HCT116 (cell line): Measurements from ENCODE around the gene SERPINB12. TPM values are rescaled to one million over a fixed set of nuclear protein-coding genes. Genes with fewer than 3 reads are reported as not detected.

Experiments
- ATAC-seq: fragments of 200-7000 bp; cut with Tn5 transposase; 2 replicates; pipeline ENCODE4 v1.9.1; 2020; ENCODE audit warnings: mild to moderate bottlenecking, moderate library complexity
- BruUV-seq: library from RNA; stranded (reverse); fragments of 400-500 nt; replicated peaks from 2 replicates; lab custom pipeline; 2021; lab: Mats Ljungman, UMichigan
- CTCF ChIA-PET: fragments of 300-600 bp; sonication (Branson Sonifier 250); formaldehyde crosslinking; loops from one replicate; lab custom pipeline; 2021; ENCODE audit warnings: antibody characterized with exemption; lab: Charles Lee
- POLR2A ChIA-PET: fragments of 300-600, 350-600 bp; sonication (Branson Sonifier 250); formaldehyde crosslinking; loops from one replicate; lab custom pipeline; 2021; ENCODE audit warnings: antibody characterized with exemption; lab: Charles Lee
- RAD21 ChIA-PET, 2 experiments: fragments of 300-600 bp; sonication (Branson Sonifier 250); formaldehyde crosslinking; loops; one replicate each; lab custom pipeline; 2023; ENCODE audit warnings: low total read pairs in 2 of 2; ENCODE audit not compliant: uncharacterized antibody in 2 of 2, unreplicated experiment in 2 of 2, low non-redundant PET in 1 of 2; lab: Charles Lee
- DNase-seq: peaks from one replicate; pipeline ENCODE4 v3.0.0-alpha.2; 2010; ENCODE audit warnings: low read depth, low spot score
- H2AFZ ChIP-seq: fragments of 200-600 bp; shearing (Covaris generic), sonication (generic); 2 replicates; pipeline ENCODE4 v1.6.1; 2017; ENCODE audit warnings: low read depth, mixed run types, mixed read lengths, antibody characterized with exemption, low read length; ENCODE audit not compliant: poor library complexity, severe bottlenecking
- H3K27ac ChIP-seq: 2 replicates; pipeline ENCODE4 v1.5.1; 2012; ENCODE audit warnings: low read depth, low read length
- H3K27me3 ChIP-seq: fragments of 200-600 bp; sonication (generic); 2 replicates; pipeline ENCODE4 v1.6.1; 2016; ENCODE audit warnings: mixed run types, low read length, mixed read lengths; ENCODE audit not compliant: insufficient read depth
- H3K36me3 ChIP-seq, 2 experiments: fragments of 200-500 bp in 1 of 2; fragments of 200-600 bp in 1 of 2; sonication (Bioruptor generic) in 1 of 2; sonication (generic) in 1 of 2; 2 replicates each; pipeline versions ENCODE4 v1.5.1 to v1.6.1; 2014 to 2016; ENCODE audit warnings: low read length in 2 of 2, inconsistent platforms in 1 of 2, mixed read lengths in 1 of 2, mixed run types in 1 of 2; ENCODE audit not compliant: insufficient read depth in 2 of 2, control insufficient read depth in 1 of 2
- H3K4me1 ChIP-seq, 2 experiments: fragments of 200-600 bp in 1 of 2; sonication (generic) in 1 of 2; 2 replicates each; pipeline versions ENCODE4 v1.5.1 to v1.6.1; 2012 to 2017; ENCODE audit warnings: low read length in 2 of 2, inconsistent platforms in 1 of 2, mild to moderate bottlenecking in 1 of 2, mixed read lengths in 1 of 2, mixed run types in 1 of 2, moderate library complexity in 1 of 2; ENCODE audit not compliant: insufficient read depth in 2 of 2, control insufficient read depth in 1 of 2
- H3K4me2 ChIP-seq: fragments of 200-600 bp; sonication (generic); 2 replicates; pipeline ENCODE4 v1.6.1; 2017; ENCODE audit warnings: mixed run types, low read length, mixed read lengths
- H3K4me3 ChIP-seq, 2 experiments: fragments of 200-600 bp in 1 of 2; sonication (generic) in 1 of 2; replicated peaks in 1 of 2; 2 replicates each; pipeline ENCODE4 v1.5.1; 2011 to 2016; ENCODE audit warnings: low read length in 2 of 2, control low read depth in 1 of 2, low read depth in 1 of 2, mild to moderate bottlenecking in 1 of 2, mixed read lengths in 1 of 2, mixed run types in 1 of 2
- H3K79me2 ChIP-seq: fragments of 200-600 bp; sonication (generic); 2 replicates; pipeline ENCODE4 v1.6.1; 2017; ENCODE audit warnings: mild to moderate bottlenecking, mixed run types, low read length, moderate library complexity, mixed read lengths; ENCODE audit not compliant: insufficient read depth
- H3K9ac ChIP-seq: fragments of 200-600 bp; sonication (generic); 2 replicates; pipeline ENCODE4 v1.6.1; 2016; ENCODE audit warnings: low read length, mixed read lengths
- H3K9me2 ChIP-seq: fragments of 200-600 bp; sonication (generic), shearing (Covaris generic); 2 replicates; pipeline ENCODE4 v1.6.1; 2017; ENCODE audit warnings: mixed run types, mild to moderate bottlenecking, moderate library complexity; ENCODE audit not compliant: insufficient read depth
- H3K9me3 ChIP-seq, 2 experiments: fragments of 200-500 bp in 1 of 2; fragments of 200-600 bp in 1 of 2; sonication (Bioruptor generic) in 1 of 2; sonication (generic) in 1 of 2; 2 replicates each; pipeline ENCODE4 v1.6.1; 2014 to 2017; ENCODE audit warnings: low read length in 2 of 2, mixed read lengths in 2 of 2, inconsistent platforms in 1 of 2, low read depth in 1 of 2, mild to moderate bottlenecking in 1 of 2, mixed run types in 1 of 2, moderate library complexity in 1 of 2; ENCODE audit not compliant: control insufficient read depth in 1 of 2, insufficient read depth in 1 of 2
- H4K20me1 ChIP-seq: fragments of 200-600 bp; sonication (generic), shearing (Covaris generic); 2 replicates; pipeline ENCODE4 v1.6.1; 2017; ENCODE audit warnings: mixed run types, mild to moderate bottlenecking, moderate library complexity; ENCODE audit not compliant: insufficient read depth
- CBX3 ChIP-seq: IDR thresholded peaks from 2 replicates; pipeline ENCODE4 v1.6.1; 2012; ENCODE audit warnings: low read depth
- EZH2 ChIP-seq: fragments of 200-600 bp; sonication (generic); IDR thresholded peaks from 2 replicates; pipeline ENCODE4 v1.6.1; 2017; ENCODE audit warnings: antibody characterized with exemption, mixed run types
- EZH2phosphoT487 ChIP-seq: fragments of 200-600 bp; IDR thresholded peaks from 2 replicates; pipeline ENCODE4 v1.6.1; 2018; ENCODE audit warnings: antibody characterized with exemption, borderline replicate concordance
- POLR2A ChIP-seq: IDR thresholded peaks from 2 replicates; pipeline ENCODE4 v1.7.0; 2011; ENCODE audit warnings: borderline replicate concordance; ENCODE audit not compliant: insufficient read depth, insufficient read length; ENCODE audit errors: extremely low read depth
- SP1 ChIP-seq: IDR thresholded peaks from 2 replicates; pipeline ENCODE4 v1.6.1; 2012; ENCODE audit warnings: low read depth
- TCF7L2 ChIP-seq: IDR thresholded peaks from 2 replicates; pipeline ENCODE4 v1.7.0; 2011; ENCODE audit warnings: borderline replicate concordance, inconsistent platforms; ENCODE audit not compliant: insufficient read depth, insufficient read length; ENCODE audit errors: extremely low read depth
- YY1 ChIP-seq: IDR thresholded peaks from 2 replicates; pipeline ENCODE4 v1.6.1; 2011; ENCODE audit warnings: low read length, low read depth, moderate library complexity, mild to moderate bottlenecking; ENCODE audit not compliant: insufficient replicate concordance; ENCODE audit errors: extremely low read depth
- ZFX ChIP-seq: fragments of 450-650 bp; IDR thresholded peaks from 2 replicates; pipeline ENCODE4 v1.6.1; 2017
- ZNF274 ChIP-seq: fragments of 200-500 bp; sonication (Bioruptor generic); IDR thresholded peaks from 2 replicates; pipeline ENCODE4 v1.6.1; 2014; ENCODE audit warnings: mild to moderate bottlenecking, low read depth, low read length, inconsistent platforms
- intact Hi-C: fragments of 100-400 bp; cut with micrococcal nuclease; formaldehyde crosslinking; loops from 2 replicates; pipeline ENCODE4 v1.10.0; 2022
- total RNA-seq: library from RNA; stranded (reverse); gene quantifications from one replicate; pipeline ENCODE4 v1.2.1, GENCODE V29; 2021; ENCODE audit not compliant: unreplicated experiment
- TF ChIP-seq, protein P1 (sequence below): IDR thresholded peaks from 2 replicates; pipeline ENCODE4 v1.6.1; 2012
- TF ChIP-seq, protein P2 (sequence below), 3 experiments: fragments of 200-600 bp in 1 of 3; sonication (generic) in 1 of 3; IDR thresholded peaks in 2 of 3; conservative IDR thresholded peaks in 1 of 3; 2 replicates each; pipeline ENCODE4 v1.5.1; 2012 to 2017; ENCODE audit warnings: low read depth in 2 of 3, low read length in 2 of 3, antibody characterized with exemption in 1 of 3, borderline replicate concordance in 1 of 3, control low read depth in 1 of 3, mild to moderate bottlenecking in 1 of 3, mixed read lengths in 1 of 3, mixed run types in 1 of 3, moderate library complexity in 1 of 3; ENCODE audit not compliant: insufficient read depth in 1 of 3
- TF ChIP-seq, protein P3 (sequence below): IDR thresholded peaks from 2 replicates; pipeline ENCODE4 v1.6.1; 2012

SERPINB12 gene
- total RNA-seq, 1 experiment from 2014 or later = not detected

DNA sequence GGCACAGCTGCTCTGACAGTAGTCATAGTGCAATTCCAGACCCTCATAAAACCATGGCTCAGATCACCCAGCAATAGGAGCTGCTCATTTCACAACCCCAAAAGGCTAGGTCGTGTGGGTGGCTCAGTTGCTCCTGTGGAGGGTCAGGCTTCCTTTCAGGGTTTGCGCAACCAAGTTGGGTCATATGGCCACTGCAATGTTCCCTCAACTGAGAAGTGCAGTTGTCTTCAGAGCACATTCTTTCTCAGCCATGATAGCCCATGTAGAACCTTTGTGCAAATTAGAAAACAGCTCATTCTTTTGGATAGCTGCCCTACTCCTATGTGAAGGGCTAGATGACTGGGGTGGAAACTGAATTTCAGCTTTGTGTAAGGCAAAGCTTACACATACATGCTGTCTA, 48.2 kb downstream of the SERPINB12 start:
- ChIA-PET CTCF (no interaction called here), POLR2A (no interaction called here)
- intact Hi-C loops = no loop called here

DNA sequence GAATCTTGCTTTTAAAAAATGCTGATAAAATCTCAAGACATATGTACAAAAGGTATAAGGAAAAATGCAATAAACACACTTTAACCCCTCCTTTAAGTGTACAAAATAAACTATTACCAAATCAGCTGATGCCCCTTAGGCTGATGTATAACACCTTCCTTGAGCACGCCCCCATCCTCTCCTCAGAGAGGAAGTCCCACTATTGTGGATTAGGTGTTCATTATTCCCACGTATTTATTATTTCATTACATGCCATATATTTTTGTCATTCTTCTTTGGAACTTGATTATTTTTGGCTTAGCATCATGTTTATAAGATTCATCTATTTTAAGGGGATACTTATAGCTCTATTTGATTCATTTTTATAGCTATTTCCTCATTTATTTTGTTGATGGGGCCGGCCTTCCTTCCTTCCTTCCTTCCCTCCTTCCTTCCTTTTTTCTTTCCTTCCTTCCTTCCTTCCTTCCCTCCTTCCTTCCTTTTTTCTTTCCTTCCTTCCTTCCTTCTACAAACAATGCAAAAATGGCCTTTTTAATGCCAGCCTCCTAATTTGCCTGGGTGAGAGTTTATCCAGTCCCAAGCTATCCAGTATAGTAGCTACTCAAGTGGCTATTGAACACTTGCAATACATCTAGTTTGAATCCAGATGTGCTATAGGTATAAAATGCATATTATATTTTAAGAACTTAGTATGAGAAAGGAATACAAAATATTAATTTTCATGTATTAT, 49.0 kb downstream of the SERPINB12 start:
- ChIA-PET RAD21 (no interaction called here), POLR2A (no interaction called here), CTCF (interaction anchor here (1.2 to 1.5 kb wide), 2 partner anchors 13 to 151 kb away, joined by 3 to 6 read pairs; no protein-coding TSS in a partner anchor)
- Histone ChIP-seq H4K20me1 (no peaks in the 10 kb centered on the region), H3K27ac (no peak overlapping the region), H3K27me3 (no peaks in the 10 kb centered on the region), H3K9me3 (no peaks in the 10 kb centered on the region), H3K36me3 (no peaks in the 10 kb centered on the region), H3K9me2 (no peaks in the 10 kb centered on the region), H3K79me2 (no peaks in the 10 kb centered on the region), H3K9ac (no peak overlapping the region), H3K4me3 (no peak overlapping the region), H3K4me2 (no peak overlapping the region), H3K4me1 (no peaks in the 10 kb centered on the region), H2AFZ (no peak overlapping the region)
- intact Hi-C loops = no loop called here
- DNase-seq = no peak
- no peak for ATAC-seq
- no TSS peak for BruUV-seq
- TF ChIP-seq YY1 = no peak
- TF ChIP-seq POLR2A = no peak
- TF ChIP-seq, protein P1, sequence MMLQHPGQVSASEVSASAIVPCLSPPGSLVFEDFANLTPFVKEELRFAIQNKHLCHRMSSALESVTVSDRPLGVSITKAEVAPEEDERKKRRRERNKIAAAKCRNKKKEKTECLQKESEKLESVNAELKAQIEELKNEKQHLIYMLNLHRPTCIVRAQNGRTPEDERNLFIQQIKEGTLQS = no peak
- TF ChIP-seq CBX3 = no peak
- TF ChIP-seq, protein P2, sequence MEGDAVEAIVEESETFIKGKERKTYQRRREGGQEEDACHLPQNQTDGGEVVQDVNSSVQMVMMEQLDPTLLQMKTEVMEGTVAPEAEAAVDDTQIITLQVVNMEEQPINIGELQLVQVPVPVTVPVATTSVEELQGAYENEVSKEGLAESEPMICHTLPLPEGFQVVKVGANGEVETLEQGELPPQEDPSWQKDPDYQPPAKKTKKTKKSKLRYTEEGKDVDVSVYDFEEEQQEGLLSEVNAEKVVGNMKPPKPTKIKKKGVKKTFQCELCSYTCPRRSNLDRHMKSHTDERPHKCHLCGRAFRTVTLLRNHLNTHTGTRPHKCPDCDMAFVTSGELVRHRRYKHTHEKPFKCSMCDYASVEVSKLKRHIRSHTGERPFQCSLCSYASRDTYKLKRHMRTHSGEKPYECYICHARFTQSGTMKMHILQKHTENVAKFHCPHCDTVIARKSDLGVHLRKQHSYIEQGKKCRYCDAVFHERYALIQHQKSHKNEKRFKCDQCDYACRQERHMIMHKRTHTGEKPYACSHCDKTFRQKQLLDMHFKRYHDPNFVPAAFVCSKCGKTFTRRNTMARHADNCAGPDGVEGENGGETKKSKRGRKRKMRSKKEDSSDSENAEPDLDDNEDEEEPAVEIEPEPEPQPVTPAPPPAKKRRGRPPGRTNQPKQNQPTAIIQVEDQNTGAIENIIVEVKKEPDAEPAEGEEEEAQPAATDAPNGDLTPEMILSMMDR (IDR thresholded peaks at IDR 0.05 in 2 of 3, conservative IDR thresholded peaks at IDR 0.05 in 1 of 3; ENCODE audit: borderline replicate concordance in 1 of 3, insufficient read depth in 1 of 3, low read depth in 2 of 3, low read length in 2 of 3) = no peak
- TF ChIP-seq, protein P3, sequence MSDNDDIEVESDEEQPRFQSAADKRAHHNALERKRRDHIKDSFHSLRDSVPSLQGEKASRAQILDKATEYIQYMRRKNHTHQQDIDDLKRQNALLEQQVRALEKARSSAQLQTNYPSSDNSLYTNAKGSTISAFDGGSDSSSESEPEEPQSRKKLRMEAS = no peak
- no peak for TF ChIP-seq ZNF274
- no peak for TF ChIP-seq EZH2
- no peak for TF ChIP-seq ZFX
- TF ChIP-seq, all 23 proteins: peak for 0

More for the DNA sequence above, 48.2 kb downstream of the SERPINB12 start:
- no peak overlapping the region for H3K4me3 ChIP-seq
- ATAC-seq = no peak
- TF ChIP-seq EZH2phosphoT487 (no peak), SP1 (no peak), TCF7L2 (no peak)
- H3K4me1 ChIP-seq = no peaks in the 10 kb centered on the region; a peak in 1 of 4 replicates
- no peak overlapping the region for H3K4me2 ChIP-seq
- no peaks in the 10 kb centered on the region for H3K79me2 ChIP-seq
- no peaks in the 10 kb centered on the region for H3K9me2 ChIP-seq
- no peaks in the 10 kb centered on the region for H3K36me3 ChIP-seq
- no peak overlapping the region for H3K27ac ChIP-seq
- no peaks in the 10 kb centered on the region for H4K20me1 ChIP-seq
- no peak for DNase-seq
- no peak overlapping the region for H2AFZ ChIP-seq
- no peak overlapping the region for H3K9ac ChIP-seq
- H3K9me3 ChIP-seq = no peaks in the 10 kb centered on the region
- H3K27me3 ChIP-seq = no peaks in the 10 kb centered on the region
- BruUV-seq = no TSS peak
- RAD21 ChIA-PET = no interaction called here
